Gastroesophageal sphincter (tissue), 3 donors: ENCODE data around the gene PISD.

Experiments used
- EP300 ChIP-seq: sonication (generic); formaldehyde crosslinking; IDR thresholded peaks from one replicate; pipeline ENCODE4 v1.6.1; 2017; ENCODE audit warnings: antibody characterized with exemption, mild to moderate bottlenecking
- POLR2A ChIP-seq, 2 donors: fragments of 450-650 bp; IDR thresholded peaks; one replicate each; pipeline ENCODE4 v1.6.1; 2017; ENCODE audit warnings: antibody characterized with exemption in 2 of 2, mild to moderate bottlenecking in 2 of 2, moderate library complexity in 1 of 2
- POLR2AphosphoS5 ChIP-seq: sonication (generic); formaldehyde crosslinking; IDR thresholded peaks from one replicate; pipeline ENCODE4 v1.6.1; 2017; ENCODE audit warnings: antibody characterized with exemption
- TF ChIP-seq, protein P1 (sequence below), 4 experiments: fragments of 200-600 bp in 2 of 4; fragments of 450-650 bp in 2 of 4; sonication (generic) in 1 of 4; IDR thresholded peaks; one replicate each; pipeline ENCODE4 v1.5.1; 2017 to 2019; ENCODE audit warnings: antibody characterized with exemption in 4 of 4, mild to moderate bottlenecking in 2 of 4, moderate library complexity in 2 of 4

DNA sequence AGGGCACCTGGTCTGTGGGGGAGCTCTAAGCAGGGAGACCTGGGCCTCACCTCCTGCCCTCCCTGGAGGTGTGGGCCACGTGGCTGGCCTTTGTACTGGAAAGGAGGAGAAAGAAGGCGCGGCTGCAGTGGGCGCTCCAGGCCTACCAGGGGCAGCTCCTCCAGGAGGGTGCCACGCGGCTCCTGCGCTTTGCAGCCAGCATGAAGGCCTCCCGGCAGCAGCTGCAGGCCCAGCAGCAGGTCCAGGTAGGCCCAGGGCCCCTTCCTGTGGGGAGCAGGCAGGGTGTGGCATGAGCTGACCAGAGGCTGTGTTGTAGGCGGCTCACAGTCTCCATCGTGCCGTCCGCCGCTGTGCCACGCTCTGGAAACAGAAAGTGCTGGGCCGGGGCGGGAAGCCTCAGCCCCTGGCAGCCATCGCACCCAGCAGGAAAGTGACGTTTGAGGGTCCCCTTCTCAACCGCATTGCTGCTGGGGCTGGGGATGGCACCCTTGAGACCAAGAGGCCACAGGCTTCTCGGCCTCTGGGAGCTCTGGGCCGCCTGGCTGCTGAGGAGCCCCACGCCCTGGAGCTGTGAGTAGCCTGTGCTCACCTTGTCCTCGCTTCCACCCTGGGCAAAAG, 48.6 kb downstream of the PISD start:
- TF ChIP-seq, protein P1, sequence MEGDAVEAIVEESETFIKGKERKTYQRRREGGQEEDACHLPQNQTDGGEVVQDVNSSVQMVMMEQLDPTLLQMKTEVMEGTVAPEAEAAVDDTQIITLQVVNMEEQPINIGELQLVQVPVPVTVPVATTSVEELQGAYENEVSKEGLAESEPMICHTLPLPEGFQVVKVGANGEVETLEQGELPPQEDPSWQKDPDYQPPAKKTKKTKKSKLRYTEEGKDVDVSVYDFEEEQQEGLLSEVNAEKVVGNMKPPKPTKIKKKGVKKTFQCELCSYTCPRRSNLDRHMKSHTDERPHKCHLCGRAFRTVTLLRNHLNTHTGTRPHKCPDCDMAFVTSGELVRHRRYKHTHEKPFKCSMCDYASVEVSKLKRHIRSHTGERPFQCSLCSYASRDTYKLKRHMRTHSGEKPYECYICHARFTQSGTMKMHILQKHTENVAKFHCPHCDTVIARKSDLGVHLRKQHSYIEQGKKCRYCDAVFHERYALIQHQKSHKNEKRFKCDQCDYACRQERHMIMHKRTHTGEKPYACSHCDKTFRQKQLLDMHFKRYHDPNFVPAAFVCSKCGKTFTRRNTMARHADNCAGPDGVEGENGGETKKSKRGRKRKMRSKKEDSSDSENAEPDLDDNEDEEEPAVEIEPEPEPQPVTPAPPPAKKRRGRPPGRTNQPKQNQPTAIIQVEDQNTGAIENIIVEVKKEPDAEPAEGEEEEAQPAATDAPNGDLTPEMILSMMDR (IDR thresholded peaks at IDR 0.05) = no peak
- TF ChIP-seq POLR2A (IDR thresholded peaks at IDR 0.05) = no peak
- no peak for TF ChIP-seq EP300
- no peak for TF ChIP-seq POLR2AphosphoS5
